CD4-positive, alpha-beta T cell (primary cell): ENCODE data around the gene CTNNA3. TPM values are rescaled to one million over a fixed set of nuclear protein-coding genes. Genes with fewer than 3 reads are reported as not detected.

Source experiments
- ATAC-seq: fragments of 200-7000 bp; cut with Tn5 transposase; one replicate; pipeline ENCODE4 v1.10.0; 2022; ENCODE audit warnings: mild to moderate bottlenecking; ENCODE audit not compliant: poor library complexity
- CTCF ChIA-PET: fragments of 350-600 bp; sonication (Branson Sonifier 250); formaldehyde crosslinking; loops from one replicate; lab custom pipeline; 2021; ENCODE audit warnings: antibody characterized with exemption, inconsistent platforms; lab: Charles Lee
- POLR2A ChIA-PET: fragments of 350-600 bp; sonication (Branson Sonifier 250); formaldehyde crosslinking; loops from one replicate; lab custom pipeline; 2021; ENCODE audit warnings: antibody characterized with exemption, inconsistent platforms; lab: Charles Lee
- DNase-seq, 14 experiments: peaks; one replicate each; pipeline ENCODE4 v3.0.0-alpha.2; 2013 to 2020; ENCODE audit warnings: mixed read lengths in 2 of 14
- H3K27ac ChIP-seq, 2 donors: one replicate each; pipeline versions ENCODE4 v1.5.1 to v1.7.0; 2013; ENCODE audit warnings: low read length in 2 of 2, low read depth in 1 of 2, mild to moderate bottlenecking in 1 of 2
- H3K27me3 ChIP-seq, 2 experiments: 1 replicate in 1 of 2; 2 replicates in 1 of 2; pipeline versions ENCODE4 v1.6.1 to v1.7.0; 2013; ENCODE audit warnings: low read length in 2 of 2, control low read depth in 1 of 2, mild to moderate bottlenecking in 1 of 2, moderate library complexity in 1 of 2; ENCODE audit not compliant: insufficient read depth in 2 of 2, control insufficient read depth in 1 of 2
- H3K36me3 ChIP-seq: one replicate; pipeline ENCODE4 v1.6.1; 2013; ENCODE audit warnings: low read length, control low read depth; ENCODE audit not compliant: insufficient read depth
- H3K4me1 ChIP-seq: one replicate; pipeline ENCODE4 v1.6.1; 2013; ENCODE audit warnings: low read length, control low read depth; ENCODE audit not compliant: insufficient read depth
- H3K4me3 ChIP-seq: one replicate; pipeline ENCODE4 v1.5.1; 2013; ENCODE audit warnings: mild to moderate bottlenecking, low read length, moderate library complexity
- H3K9me3 ChIP-seq, 2 experiments: 1 replicate in 1 of 2; 2 replicates in 1 of 2; pipeline versions ENCODE4 v1.6.1 to v1.7.0; 2013; ENCODE audit warnings: low read length in 2 of 2, mild to moderate bottlenecking in 2 of 2, control low read depth in 1 of 2, moderate library complexity in 1 of 2; ENCODE audit not compliant: control insufficient read depth in 1 of 2, insufficient read depth in 1 of 2
- H3K27ac Mint-ChIP-seq: one replicate; pipeline ENCODE4 v1.8.0; 2020; ENCODE audit warnings: mixed read lengths
- H3K27me3 Mint-ChIP-seq: one replicate; pipeline ENCODE4 v1.8.0; 2021; ENCODE audit warnings: mixed read lengths
- H3K36me3 Mint-ChIP-seq: one replicate; pipeline ENCODE4 v1.8.0; 2021; ENCODE audit warnings: low read depth, mixed read lengths
- H3K4me1 Mint-ChIP-seq: one replicate; pipeline ENCODE4 v1.8.0; 2021; ENCODE audit warnings: low read depth, mixed read lengths
- H3K4me3 Mint-ChIP-seq: one replicate; pipeline ENCODE4 v1.8.0; 2020; ENCODE audit warnings: mild to moderate bottlenecking, mixed read lengths
- H3K9me3 Mint-ChIP-seq: one replicate; pipeline ENCODE4 v1.8.0; 2020; ENCODE audit warnings: mixed read lengths
- intact Hi-C, 2 experiments: fragments of 100-400 bp; cut with DNase I in 1 of 2; cut with micrococcal nuclease in 1 of 2; formaldehyde crosslinking; loops; one replicate each; pipeline versions ENCODE4 v1.15.1 to v1.9.0; 2023 to 2025; cut with DNase I, micrococcal nuclease
- total RNA-seq, 174 experiments: library from RNA in 2 of 174; stranded (reverse) in 2 of 174; gene quantifications; one replicate each; pipeline ENCODE4 v1.2.3 and lab custom pipeline; 2021 to 2026
- TF ChIP-seq, protein P1 (sequence below): fragments of 200-600 bp; IDR thresholded peaks from one replicate; pipeline ENCODE4 v1.8.0; 2022; ENCODE audit warnings: antibody characterized with exemption, mild to moderate bottlenecking

CTNNA3 gene
- total RNA-seq, 2 experiments from 2014 or later = 0.80 TPM; not detected in 1

DNA sequence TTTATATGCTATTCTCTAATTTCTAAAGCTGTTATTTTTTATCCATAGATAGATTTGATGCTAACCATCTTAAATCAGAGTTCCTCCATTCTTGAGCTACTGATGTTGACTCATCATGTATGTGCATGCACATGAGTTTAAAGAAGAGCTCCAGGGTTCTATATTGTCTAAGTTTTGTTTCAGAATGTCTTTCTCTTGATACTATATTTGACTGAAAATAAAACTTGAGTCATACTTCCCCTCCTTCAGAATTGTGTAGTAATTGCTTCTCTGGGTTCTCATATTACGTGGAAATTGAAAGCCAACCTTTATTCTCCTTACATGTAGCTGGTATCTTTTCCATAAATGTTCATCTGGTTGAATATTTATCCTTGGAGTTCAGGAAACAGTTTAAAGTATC, 680.8 kb downstream of the CTNNA3 start:
- Mint-ChIP-seq H3K36me3 (no peaks in the 10 kb centered on the region), H3K4me1 (no peaks in the 10 kb centered on the region), H3K27ac (no peak overlapping the region), H3K4me3 (no peak overlapping the region), H3K27me3 (no peaks in the 10 kb centered on the region), H3K9me3 (no peaks in the 10 kb centered on the region)
- ATAC-seq = no peak
- Histone ChIP-seq H3K36me3 (no peaks in the 10 kb centered on the region), H3K4me3 (no peak overlapping the region), H3K27me3 (no peaks in the 10 kb centered on the region), H3K9me3 (no peaks in the 10 kb centered on the region), H3K27ac (no peak overlapping the region), H3K4me1 (no peaks in the 10 kb centered on the region)
- ChIA-PET POLR2A (no interaction called here), CTCF (no interaction called here)
- DNase-seq = no peak
- TF ChIP-seq, protein P1, sequence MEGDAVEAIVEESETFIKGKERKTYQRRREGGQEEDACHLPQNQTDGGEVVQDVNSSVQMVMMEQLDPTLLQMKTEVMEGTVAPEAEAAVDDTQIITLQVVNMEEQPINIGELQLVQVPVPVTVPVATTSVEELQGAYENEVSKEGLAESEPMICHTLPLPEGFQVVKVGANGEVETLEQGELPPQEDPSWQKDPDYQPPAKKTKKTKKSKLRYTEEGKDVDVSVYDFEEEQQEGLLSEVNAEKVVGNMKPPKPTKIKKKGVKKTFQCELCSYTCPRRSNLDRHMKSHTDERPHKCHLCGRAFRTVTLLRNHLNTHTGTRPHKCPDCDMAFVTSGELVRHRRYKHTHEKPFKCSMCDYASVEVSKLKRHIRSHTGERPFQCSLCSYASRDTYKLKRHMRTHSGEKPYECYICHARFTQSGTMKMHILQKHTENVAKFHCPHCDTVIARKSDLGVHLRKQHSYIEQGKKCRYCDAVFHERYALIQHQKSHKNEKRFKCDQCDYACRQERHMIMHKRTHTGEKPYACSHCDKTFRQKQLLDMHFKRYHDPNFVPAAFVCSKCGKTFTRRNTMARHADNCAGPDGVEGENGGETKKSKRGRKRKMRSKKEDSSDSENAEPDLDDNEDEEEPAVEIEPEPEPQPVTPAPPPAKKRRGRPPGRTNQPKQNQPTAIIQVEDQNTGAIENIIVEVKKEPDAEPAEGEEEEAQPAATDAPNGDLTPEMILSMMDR = no peak
- intact Hi-C loops = no loop called here

- H3K36me3 ChIP-seq = no peaks in the 10 kb centered on the region
- no peak overlapping the region for H3K4me3 ChIP-seq
- no peak for ATAC-seq
- ChIA-PET POLR2A (no interaction called here), CTCF (no interaction called here)
- H3K9me3 Mint-ChIP-seq = peaks cover 3% of the 10 kb centered on the region
- intact Hi-C loops = no loop called here
- no peaks in the 10 kb centered on the region for H3K9me3 ChIP-seq
- H3K36me3 Mint-ChIP-seq = no peaks in the 10 kb centered on the region
- H3K27ac ChIP-seq = no peak overlapping the region
- TF ChIP-seq, protein P1 = no peak
- H3K4me1 Mint-ChIP-seq = no peaks in the 10 kb centered on the region
- H3K27ac Mint-ChIP-seq = no peak overlapping the region
- H3K4me1 ChIP-seq = no peaks in the 10 kb centered on the region
- no peaks in the 10 kb centered on the region for H3K27me3 ChIP-seq
- H3K4me3 Mint-ChIP-seq = no peak overlapping the region
- peaks cover 5% of the 10 kb centered on the region for H3K27me3 Mint-ChIP-seq
- no peak for DNase-seq
Measured at GRCh38 chr10:67011981-67012380, 684.0 kb downstream of the CTNNA3 start.

- no peak for DNase-seq
- no peak overlapping the region for H3K4me3 Mint-ChIP-seq
- no peaks in the 10 kb centered on the region for H3K9me3 ChIP-seq
- H3K27ac Mint-ChIP-seq = no peak overlapping the region
- H3K9me3 Mint-ChIP-seq = peaks cover 3% of the 10 kb centered on the region
- ATAC-seq = no peak
- intact Hi-C loops = no loop called here
- POLR2A ChIA-PET = no interaction called here
- H3K36me3 ChIP-seq = no peaks in the 10 kb centered on the region
- TF ChIP-seq, protein P1 = no peak
- H3K27me3 ChIP-seq = no peaks in the 10 kb centered on the region
- no peak overlapping the region for H3K27ac ChIP-seq
- no peaks in the 10 kb centered on the region for H3K36me3 Mint-ChIP-seq
- H3K4me1 Mint-ChIP-seq = no peaks in the 10 kb centered on the region
- CTCF ChIA-PET = no interaction called here
- no peaks in the 10 kb centered on the region for H3K4me1 ChIP-seq
- H3K4me3 ChIP-seq = no peak overlapping the region
- peaks cover 5% of the 10 kb centered on the region for H3K27me3 Mint-ChIP-seq
Measured at GRCh38 chr10:67011480-67011879, 684.5 kb downstream of the CTNNA3 start.
